GM21717 (cell line): Measurements from ENCODE around the gene BTBD16.

Experiments
- ATAC-seq: cut with Tn5 transposase; IDR thresholded peaks from one replicate; pipeline ENCODE4 v1.9.1; 2021; ENCODE audit warnings: mild to moderate bottlenecking, moderate library complexity; ENCODE audit not compliant: unreplicated experiment

Gene BTBD16

DNA sequence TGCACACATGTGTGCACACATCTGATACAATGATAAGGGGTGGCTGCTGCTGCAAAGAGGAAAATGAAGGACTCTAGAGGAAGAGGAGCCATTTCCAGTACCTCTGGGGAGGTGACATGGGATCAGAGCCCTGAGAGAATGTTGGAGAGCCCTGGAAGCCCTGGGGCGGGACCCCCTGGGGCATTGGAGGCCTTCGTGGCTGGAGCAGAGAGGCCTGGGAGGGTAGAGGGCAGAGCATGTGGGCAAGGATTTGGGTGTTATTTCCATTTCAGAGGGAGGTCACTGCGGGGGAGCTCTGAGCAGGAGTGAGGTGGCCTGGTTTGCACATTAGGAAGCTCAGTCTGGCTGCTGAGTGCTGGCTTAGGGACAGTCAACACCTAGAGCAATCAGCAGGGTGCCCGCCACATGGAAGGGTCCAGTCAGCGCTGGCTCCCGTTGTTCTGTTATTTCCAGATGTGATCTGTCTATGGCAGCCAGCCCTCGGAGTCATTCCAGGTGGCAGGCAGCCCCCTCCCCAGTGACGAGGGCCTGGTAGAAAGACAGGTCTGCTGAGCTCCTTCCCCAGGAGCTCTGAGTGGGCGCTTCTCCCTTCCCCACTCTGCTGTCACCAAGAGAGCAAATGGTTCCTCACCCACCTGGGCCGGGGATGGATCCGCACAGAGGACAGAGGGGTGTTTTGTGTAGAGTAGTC, 24.1 kb upstream of the BTBD16 start:
- ATAC-seq, result no peak

DNA sequence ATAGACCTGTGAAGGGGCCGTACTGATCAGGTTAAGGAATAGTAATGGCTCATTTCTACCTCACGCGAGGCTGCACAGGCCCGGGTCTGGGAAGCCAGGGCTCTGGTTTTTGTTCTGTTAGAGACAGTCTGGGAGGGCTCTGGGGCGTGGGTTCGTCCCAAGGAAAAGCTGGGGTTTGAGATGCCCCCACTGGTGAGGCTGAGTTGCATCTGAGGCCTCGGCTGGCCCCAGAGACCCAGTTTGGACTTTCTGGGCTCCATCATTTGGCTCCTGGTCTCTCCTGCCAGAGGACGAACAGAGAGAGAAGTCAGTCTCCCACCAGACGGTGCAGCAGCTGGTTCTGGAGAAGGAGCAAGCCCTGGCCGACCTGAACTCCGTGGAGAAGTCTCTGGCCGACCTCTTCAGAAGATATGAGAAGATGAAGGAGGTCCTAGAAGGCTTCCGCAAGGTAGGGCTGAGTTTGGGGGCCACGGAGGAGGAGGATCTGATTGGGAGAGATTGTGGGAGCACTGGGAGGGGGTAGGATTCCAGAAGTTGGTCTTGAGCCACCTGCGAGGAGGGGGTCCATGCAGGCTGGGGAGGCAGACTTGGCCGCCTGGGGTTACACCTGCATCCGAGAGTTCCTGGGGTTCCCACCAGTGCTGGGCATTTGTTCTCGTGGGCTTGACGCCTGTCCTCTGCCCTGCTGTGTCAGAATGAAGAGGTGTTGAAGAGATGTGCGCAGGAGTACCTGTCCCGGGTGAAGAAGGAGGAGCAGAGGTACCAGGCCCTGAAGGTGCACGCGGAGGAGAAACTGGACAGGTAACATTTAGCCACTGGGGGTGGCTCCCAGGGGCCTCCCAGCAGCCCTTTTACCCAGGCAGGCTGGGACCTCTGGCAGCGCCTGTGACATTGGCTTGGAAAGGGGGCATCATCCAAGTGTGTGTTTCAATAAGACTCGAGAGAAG, 22.5 kb upstream of the BTBD16 start:
- ATAC-seq, result no peak

DNA sequence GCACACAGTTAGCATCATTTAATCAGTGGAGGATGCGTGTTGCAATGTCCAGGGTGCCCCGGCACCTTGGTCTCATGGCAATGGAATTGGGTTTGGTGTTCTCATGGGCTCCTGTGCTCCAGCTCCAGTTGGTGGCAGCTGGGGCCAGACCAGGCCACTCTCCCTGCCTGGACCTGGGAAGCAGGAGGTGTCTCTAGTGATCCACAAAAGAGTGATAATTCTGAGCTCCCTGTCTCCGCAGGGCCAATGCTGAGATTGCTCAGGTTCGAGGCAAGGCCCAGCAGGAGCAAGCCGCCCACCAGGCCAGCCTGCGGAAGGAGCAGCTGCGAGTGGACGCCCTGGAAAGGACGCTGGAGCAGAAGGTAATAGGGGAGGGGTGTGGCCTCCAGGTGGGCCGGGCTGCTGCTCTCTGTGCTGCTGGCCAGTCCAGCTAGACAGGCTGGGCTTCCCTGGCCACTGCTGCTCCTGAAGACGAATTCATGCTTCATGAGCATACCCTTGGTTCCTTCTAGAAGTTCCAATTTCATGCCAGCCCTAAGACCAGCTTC, 21.7 kb upstream of the BTBD16 start:
- no peak for ATAC-seq

DNA sequence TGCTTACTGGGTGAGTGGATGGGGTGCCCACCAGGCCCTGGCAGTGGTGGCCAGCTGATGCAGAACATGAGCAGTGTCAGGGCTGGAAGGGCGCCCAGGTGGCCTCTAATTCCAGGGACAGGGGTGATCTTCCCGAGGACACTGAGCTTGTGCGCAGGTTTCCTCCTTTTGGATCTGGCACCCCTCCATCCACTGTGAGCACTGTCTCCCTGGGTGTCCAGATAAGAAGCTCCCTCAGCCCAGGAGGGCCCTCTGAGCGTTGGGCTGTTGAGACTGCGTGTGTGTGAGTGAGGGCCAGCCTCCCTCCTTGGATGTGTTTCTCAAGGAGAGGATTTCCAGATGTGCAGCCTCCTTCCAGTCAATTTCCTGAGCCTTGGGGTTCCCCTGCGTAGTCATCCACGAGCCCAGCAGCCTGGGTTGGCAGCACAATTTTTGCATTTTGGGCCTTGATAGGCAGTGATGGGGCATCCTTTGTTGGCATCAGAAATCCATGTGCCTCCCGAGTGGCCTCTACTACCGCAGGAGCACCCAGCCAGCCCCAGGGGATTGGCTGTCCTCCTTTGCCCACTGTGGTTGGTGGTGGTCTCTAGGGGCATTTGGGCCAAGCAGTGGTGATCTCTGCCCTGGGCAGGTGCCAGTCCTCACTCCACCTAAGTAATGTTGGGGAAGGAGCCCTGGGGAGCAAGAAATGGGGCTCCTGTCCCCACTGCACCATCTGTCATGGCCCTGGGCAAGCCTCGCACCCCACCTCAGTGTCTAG, 20.9 kb upstream of the BTBD16 start:
- ATAC-seq, result no peak

DNA sequence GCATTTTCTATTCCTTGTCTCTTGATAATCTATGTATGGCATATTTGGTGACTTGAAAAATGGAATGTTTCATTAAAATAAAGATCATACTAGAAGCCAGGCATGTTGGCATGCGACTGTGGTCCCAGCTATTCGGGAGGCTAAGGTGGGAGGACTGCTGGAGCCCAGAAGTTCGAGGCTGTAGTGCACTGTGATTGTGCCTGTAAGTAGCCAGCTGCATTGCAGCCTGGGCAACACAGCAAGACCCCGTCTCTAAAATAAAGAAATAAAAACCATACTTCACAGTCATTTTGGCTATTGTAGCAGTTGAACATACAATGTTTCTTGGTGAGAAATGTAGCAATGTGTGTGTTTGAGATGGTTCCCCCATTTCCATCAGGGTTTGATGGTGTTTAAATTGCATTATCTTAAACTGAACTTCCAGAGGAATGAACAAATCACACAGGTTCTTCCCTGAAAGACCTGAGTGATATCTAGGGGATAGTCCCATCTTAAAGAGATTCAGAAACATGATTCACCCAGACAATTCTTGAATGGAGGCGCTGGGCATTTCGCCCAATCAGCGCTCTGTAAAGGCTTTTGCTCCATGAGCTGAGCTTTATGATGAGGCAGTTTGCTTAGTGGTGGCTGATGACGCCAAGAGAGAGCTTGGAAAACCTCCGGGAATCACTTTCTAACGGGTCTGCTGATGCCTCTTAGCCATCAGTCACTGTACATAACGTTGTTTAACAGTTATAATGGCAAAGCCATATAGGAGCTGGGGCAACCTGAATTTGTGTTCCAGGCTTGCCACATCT, 19.4 kb upstream of the BTBD16 start:
- no peak for ATAC-seq

DNA sequence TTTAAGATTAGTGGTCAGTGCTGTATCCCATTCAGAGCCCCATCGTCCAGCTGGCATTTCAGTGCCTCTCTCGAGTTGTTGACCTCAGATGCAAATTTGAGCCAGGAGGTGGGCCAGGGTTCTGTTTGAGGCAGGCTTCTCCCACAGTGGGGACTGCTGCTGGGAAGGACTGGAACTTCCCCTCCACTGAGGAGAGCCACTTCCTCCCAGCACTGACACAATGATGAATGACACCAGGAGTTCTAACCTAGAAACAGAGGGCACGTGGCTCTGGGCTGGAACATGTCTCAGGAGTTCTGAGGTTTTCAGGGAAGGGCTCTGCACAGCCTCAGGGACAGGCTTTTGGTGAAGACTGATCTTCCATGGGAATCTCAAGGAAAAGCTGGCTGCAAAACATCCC, 18.3 kb upstream of the BTBD16 start:
- no peak for ATAC-seq

DNA sequence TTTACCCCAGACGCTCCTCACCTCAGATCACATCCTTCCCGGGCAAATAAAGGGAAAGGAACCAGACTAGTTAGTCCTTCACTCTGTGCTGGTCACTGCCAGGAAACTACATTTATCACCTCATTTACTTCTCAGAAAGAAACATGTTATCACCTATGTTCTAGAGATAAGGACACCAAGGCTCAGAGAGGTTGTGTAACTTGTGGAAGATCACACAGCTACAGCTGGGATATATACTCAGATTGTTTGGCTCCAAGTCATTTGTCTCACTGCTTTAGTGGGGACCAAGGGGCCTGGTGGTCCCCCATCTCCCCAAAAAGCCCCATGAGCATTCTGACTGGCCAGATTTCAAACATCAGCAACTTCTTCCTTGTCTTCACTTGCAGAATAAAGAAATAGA, 17.5 kb upstream of the BTBD16 start:
- no peak for ATAC-seq

DNA sequence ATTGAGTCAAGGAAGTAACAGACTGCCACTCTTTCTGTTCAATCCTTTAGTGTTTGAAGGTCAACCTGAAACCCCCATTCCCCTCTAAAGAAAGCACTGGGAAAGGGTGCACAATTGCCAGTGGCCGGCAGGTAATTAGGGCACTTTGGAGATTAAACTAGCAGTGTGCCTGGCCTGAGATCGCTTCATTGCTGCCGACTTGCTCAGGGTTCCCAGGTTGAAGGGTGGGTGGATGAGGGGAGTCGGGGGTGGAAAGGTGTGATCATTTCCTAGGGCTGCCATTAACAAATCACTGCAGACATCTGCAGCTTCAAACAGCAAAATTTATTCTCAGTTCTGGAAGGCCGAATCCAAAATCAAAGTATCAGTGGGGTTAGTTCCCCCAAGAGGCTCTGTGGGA, 16.3 kb upstream of the BTBD16 start:
- no peak for ATAC-seq

DNA sequence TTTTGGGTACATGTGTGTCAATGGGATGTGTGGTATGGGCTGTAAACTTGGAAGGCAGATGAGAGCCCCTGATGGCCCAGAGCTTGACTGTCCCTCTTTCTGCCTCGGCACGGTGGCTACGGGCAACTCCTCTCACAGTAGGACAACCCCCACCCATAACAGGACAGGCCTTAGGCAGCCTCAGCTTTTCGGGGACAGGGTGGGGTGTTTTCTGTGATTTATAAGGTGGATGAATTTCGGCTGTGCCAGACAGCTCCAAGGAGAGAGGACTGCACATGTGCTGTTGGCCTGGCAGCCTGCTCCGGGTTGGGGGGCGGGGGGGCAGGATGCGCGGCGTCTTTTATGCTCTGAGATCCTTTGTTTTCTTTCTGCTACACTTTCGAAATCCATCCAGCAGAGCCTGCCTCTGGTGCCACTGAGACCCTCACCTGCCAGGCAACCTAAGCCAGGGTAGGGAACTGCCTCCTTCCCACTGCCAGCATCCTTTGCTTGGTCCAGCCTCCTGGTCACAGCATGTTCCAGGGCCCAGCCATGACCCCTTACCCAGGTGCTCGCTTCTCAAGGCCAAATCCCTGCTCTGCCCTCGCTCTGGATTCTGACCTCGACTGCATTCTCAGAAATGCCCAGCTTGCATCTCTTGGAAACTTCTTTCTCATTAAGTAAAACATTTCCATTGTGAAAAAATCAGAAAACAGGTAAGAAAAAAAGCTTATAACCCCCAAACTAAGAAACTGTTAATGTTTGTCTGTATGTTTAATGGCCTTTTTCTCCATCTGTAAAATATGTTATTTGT, 15.4 kb upstream of the BTBD16 start:
- ATAC-seq, result no peak

DNA sequence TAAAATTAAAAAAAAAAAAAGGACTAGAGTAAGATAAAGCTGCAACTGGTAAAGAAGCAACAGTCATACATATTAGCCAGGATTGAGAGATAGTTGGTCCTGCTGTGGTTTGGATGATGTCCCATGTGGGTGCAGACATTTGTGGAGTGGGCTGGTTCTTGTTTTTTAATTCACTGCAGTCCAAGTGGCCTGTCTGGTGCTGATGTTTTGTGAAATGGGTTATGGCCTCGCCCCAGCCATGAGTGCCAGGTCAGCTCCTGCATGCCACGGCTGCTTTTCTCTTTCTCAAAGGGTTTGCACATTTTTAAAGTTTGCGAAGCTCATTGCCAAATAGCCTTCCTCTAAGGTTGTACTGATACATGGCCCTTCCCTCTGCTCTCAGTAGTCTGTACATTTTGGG, 14.1 kb upstream of the BTBD16 start:
- no peak for ATAC-seq

DNA sequence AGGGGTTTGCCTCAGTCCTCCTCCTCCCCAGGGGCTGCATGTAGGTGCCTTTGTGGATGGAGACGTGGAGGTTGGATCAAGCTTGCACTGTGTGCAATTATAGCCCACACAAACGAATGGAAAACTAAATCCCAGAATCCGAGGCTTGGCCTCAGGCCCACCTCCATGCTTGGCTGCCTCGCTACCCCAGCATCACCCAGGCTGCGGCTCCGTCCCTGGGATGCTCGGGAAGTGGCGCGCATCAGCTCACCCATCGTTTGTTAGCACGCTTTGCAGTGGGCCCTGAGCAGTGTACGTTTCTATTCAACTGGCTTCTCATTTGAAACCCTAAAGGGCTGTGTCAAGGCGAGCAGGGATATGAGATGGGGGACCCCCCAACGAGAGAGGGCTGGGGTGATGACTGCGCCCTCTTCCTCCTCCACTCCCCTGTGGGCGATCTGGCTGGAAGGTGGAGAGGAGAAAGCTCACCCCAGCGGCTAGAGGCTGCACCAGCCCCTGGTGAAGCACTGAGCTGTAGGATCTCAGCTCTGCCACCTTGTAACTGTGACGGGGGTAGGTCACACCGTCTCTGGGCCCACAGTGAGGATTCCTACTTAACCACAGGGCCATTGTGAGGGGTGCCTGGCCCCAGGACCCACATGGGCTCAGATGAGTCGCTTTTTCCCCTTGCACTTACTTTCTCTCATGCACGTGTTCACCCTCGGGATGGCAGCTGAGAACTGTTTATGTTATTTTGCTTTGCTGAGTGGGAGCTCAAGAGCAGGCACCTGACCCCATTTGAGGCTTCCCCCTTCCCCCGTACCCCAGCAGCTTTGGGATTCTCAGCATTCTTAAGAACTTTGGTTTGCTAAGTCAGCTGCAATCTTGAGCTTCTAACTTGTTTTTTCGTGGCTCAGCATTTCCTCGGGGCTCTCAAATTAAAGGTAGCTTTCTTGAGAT, 12.7 kb upstream of the BTBD16 start:
- no peak for ATAC-seq

DNA sequence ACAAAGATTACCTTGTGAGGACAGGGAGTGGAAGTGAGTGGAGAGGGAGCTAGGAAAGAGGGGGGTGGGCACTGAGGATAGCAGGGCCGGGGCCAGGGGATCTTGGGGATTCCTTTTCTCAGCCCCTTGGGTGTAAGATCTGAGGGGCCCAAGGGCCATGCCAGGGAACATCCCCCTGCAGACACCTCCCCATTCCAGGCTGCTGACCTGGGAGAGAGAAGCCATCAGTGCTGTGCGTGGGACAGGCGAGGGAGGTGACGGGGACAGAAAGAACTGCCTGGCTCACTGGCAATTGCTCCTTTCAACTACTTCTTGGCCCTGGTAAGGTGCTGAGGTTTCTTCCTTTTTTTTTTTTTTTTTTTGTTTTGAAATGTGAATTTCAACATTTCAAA, 12.0 kb upstream of the BTBD16 start:
- no peak for ATAC-seq

DNA sequence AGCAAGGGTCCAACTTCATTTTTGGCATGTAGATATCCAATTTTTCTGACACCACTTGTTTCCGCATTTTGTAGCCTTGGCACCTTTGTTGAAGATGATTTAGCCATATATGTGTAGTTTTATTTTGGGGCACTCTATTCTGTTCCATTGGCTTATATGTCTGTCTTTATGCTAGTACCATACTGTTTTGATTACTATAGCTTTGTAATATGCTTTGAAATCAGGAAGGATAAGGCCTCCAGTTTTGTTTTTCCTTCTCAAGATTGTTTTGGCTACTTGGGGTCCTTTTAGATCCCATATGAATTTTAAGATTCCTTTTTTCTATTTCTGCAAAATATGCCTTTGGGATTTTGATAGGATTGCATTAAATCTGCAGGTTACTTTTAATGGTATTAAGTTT, 9.5 kb upstream of the BTBD16 start:
- no peak for ATAC-seq

DNA sequence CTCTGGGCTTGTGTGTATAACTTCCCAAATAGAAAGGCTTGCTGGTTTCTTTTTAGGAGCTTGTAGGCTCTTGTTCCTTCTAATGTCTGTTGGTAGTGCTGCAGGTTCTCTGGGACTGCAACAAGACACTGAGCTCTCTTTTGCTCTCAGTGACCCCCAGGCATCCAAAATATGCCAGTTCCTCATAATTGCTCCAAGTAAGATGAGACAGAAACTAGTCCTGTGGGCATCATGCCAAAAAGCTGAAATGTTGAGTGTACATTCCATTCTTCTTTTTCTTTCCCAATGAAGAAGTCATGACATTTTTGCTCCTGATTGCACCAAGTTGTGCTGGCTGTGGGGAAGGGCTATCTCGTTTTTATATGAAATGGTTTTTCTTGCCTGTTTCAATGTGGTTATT, 7.1 kb upstream of the BTBD16 start:
- no peak for ATAC-seq

DNA sequence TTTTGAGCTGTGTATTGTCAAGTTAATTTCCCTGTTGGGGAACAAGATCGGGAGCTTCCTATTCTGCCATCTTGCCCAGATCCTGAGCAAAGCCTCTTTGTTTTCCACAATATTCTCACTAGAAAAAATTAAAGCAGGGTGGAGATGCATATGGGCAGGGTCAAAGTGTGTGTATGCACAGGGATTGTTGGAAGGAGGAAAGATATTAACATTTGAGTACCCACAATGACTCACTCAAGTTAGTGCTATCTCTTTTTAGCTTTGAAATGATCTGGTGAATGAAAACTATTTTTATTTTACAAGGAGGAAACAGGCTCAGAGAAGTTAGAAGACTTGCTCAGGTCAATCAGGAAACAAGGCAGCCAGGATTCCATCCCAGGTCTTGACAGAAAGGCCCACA, 6.7 kb upstream of the BTBD16 start:
- ATAC-seq, result no peak

DNA sequence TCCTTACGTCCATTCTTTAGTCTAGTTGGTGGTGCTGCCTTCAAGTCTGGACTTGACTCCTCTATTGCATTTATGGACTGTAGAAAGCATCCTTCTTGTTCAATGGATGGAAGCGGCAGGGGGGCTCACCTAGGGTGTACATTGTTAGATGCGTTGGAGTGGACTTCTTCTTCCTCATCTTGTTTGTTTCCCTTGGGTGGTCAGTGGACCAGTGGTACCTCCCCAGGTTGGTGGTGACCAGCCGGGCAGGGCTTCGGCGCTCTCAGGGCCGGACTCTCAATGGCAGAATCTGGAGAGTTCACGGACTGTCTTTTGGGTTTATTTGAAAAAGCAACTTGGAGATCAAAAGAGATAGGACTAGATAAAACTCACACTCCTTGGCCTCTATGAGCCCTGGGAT, 6.2 kb upstream of the BTBD16 start:
- no peak for ATAC-seq

DNA sequence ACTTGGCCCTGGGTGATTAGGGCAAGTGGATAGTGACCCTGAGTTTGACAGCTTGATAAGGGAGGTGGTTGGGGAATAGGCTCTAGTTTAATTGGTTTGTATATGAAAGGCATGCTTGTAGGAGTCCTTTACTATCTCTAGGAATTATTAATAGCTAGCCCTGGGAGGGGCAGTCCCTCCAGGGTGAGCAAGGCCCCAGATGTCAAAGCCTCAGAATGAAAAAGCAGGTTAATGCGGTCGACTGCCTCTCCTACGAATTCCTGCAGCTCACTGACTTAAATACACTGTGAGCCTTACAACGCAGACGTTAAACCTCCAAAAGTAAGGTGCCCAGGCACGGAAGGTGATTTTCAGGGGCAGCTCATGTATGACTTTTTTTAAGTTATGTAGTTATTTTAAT, 5.2 kb upstream of the BTBD16 start:
- ATAC-seq, result no peak

DNA sequence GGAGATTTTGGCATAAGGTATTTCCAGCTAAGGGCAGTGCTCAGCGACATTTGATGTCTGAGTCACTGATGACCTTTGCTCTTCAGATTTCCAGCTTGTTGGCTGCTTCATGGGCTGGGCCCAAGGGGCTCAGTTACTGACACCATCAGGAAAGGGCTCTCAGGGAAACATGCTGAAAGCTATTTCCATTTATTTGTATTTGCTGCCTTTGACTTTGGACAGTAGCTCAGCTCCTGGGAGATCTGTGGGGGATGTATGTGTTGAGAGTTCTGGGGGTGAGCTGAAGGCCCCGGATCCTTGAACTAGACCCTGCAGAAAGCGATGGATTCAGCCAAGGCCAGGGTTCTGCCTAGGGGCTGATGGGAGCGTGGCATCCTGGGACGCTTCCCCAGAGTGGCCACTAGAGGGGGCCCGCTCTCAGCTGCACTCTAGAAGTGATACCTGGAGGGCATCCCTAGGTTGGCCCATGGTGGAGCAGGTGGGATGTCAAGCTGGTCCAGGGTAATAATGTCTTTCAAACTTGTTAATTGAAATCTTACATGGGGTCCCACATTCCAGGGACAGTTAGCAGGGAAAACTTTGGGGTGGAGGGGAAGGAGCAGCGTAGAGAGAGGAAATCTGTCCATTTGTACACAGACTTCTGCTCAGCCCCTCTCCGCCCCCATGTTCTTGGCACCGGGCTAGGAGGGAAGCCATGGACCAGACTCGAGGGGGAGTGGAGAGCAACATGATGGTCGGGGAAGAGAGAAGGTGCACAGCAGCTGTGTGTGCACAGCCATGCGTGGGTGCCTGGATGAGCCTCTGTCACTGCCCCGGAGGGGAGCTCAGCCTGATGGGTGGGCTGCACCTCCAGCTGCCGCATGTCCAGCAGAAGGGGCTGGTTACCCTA, 3.0 kb upstream of the BTBD16 start:
- ATAC-seq, result peak; percentile 76
